IMR-90 (cell line): ENCODE data around the gene PPP1R3E.

ENCODE experiments used
- BHLHE40 ChIP-seq: fragments of 150-350 bp; IDR thresholded peaks from 2 replicates; pipeline ENCODE4 v1.6.1; 2016; ENCODE audit warnings: mild to moderate bottlenecking, low read depth, low read length
- CEBPB ChIP-seq: IDR thresholded peaks from 2 replicates; pipeline ENCODE4 v1.6.1; 2012; ENCODE audit warnings: low read depth, low read length, improper control_type of control experiment
- CHD1 ChIP-seq: IDR thresholded peaks from 2 replicates; pipeline ENCODE4 v1.6.1; 2012; ENCODE audit warnings: low read depth, low read length, improper control_type of control experiment
- CTCF ChIP-seq: conservative IDR thresholded peaks from 2 replicates; pipeline ENCODE4 v1.5.1; 2012; ENCODE audit warnings: mild to moderate bottlenecking, low read depth, low read length, improper control_type of control experiment
- FOS ChIP-seq: fragments of 150-350 bp; IDR thresholded peaks from 2 replicates; pipeline ENCODE4 v1.6.1; 2016; ENCODE audit warnings: low read depth, low read length
- MAFK ChIP-seq: IDR thresholded peaks from 2 replicates; pipeline ENCODE4 v1.6.1; 2012; ENCODE audit warnings: low read depth, low read length, improper control_type of control experiment
- MAZ ChIP-seq: IDR thresholded peaks from 2 replicates; pipeline ENCODE4 v1.6.1; 2012; ENCODE audit warnings: low read depth, mild to moderate bottlenecking, low read length, improper control_type of control experiment, moderate library complexity, borderline replicate concordance
- MXI1 ChIP-seq: IDR thresholded peaks from 2 replicates; pipeline ENCODE4 v1.6.1; 2012; ENCODE audit warnings: low read depth, mild to moderate bottlenecking, low read length, moderate library complexity, borderline replicate concordance
- POLR2A ChIP-seq: IDR thresholded peaks from 2 replicates; pipeline ENCODE4 v1.6.1; 2012; ENCODE audit warnings: mild to moderate bottlenecking, low read depth, low read length
- RAD21 ChIP-seq: IDR thresholded peaks from 2 replicates; pipeline ENCODE4 v1.6.1; 2012; ENCODE audit warnings: low read length, improper control_type of control experiment
- RFX5 ChIP-seq: IDR thresholded peaks from 2 replicates; pipeline ENCODE4 v1.8.0; 2012; ENCODE audit warnings: low read depth, mild to moderate bottlenecking, low read length, moderate library complexity
- SMC3 ChIP-seq: fragments of 150-350 bp; IDR thresholded peaks from 2 replicates; pipeline ENCODE4 v1.6.1; 2016; ENCODE audit warnings: low read depth, mild to moderate bottlenecking, antibody characterized with exemption, low read length, moderate library complexity
- USF2 ChIP-seq: fragments of 150-350 bp; IDR thresholded peaks from 2 replicates; pipeline ENCODE4 v1.6.1; 2017; ENCODE audit warnings: mild to moderate bottlenecking, antibody characterized with exemption, low read length, low read depth

GRCh38 chr14:23302290-23303225 is at the start of gene PPP1R3E:
- no peak for TF ChIP-seq CTCF
- TF ChIP-seq POLR2A: no peak
- TF ChIP-seq CEBPB: no peak
- TF ChIP-seq USF2: no peak
- TF ChIP-seq BHLHE40: no peak
- no peak for TF ChIP-seq MXI1
- no peak for TF ChIP-seq MAFK
- no peak for TF ChIP-seq FOS
- TF ChIP-seq CHD1: no peak
- no peak for TF ChIP-seq RAD21
- no peak for TF ChIP-seq MAZ
- TF ChIP-seq SMC3: no peak
- no peak for TF ChIP-seq RFX5
